H1 (cell line): Measurements from ENCODE around the gene COL4A2. TPM values are rescaled to one million over a fixed set of nuclear protein-coding genes. Genes with fewer than 3 reads are reported as not detected.

ENCODE experiments used
- BRCA1 ChIP-seq: IDR thresholded peaks from 2 replicates; pipeline ENCODE4 v1.6.1; 2012; ENCODE audit warnings: low read depth, low read length, improper control_type of control experiment
- CEBPB ChIP-seq: IDR thresholded peaks from 2 replicates; pipeline ENCODE4 v1.6.1; 2012; ENCODE audit warnings: low read depth, low read length
- CHD2 ChIP-seq: IDR thresholded peaks from 2 replicates; pipeline ENCODE4 v1.6.1; 2012; ENCODE audit warnings: low read length, improper control_type of control experiment
- HDAC2 ChIP-seq, 2 experiments: fragments of 300-600 bp in 1 of 2; sonication (generic) in 1 of 2; IDR thresholded peaks; 2 replicates each; pipeline ENCODE4 v1.6.1; 2011 to 2012; ENCODE audit warnings: low read depth in 2 of 2, low read length in 2 of 2, mild to moderate bottlenecking in 2 of 2, moderate library complexity in 2 of 2, borderline replicate concordance in 1 of 2, inconsistent platforms in 1 of 2
- PHF8 ChIP-seq: fragments of 200-600 bp; sonication (generic); conservative IDR thresholded peaks from 2 replicates; pipeline ENCODE4 v1.7.1; 2012; ENCODE audit warnings: low read depth, mild to moderate bottlenecking, inconsistent platforms, low read length, moderate library complexity
- SAP30 ChIP-seq: fragments of 300-600 bp; sonication (generic); IDR thresholded peaks from 2 replicates; pipeline ENCODE4 v1.7.1; 2012; ENCODE audit warnings: low read length, moderate library complexity, mild to moderate bottlenecking, inconsistent platforms; ENCODE audit not compliant: insufficient read depth, insufficient replicate concordance
- SIRT6 ChIP-seq: IDR thresholded peaks from one replicate; pipeline ENCODE4 v1.7.1; 2012; ENCODE audit warnings: low read length, inconsistent platforms
- polyA plus RNA-seq, 7 experiments: library from polyadenylated mRNA; depleted of rRNA in 3 of 7; stranded (reverse) in 5 of 7; unstranded in 2 of 7; fragments of >200 nt in 5 of 7; fragments of 200-250 nt in 2 of 7; gene quantifications; 1 replicate in 5 of 7; 2 replicates in 1 of 7; 4 replicates in 1 of 7; pipeline versions ENCODE4 v1.2.1 to v1.2.3, GENCODE V29; 2011 to 2013; ENCODE audit warnings: missing spikeins in 2 of 7, mixed read lengths in 2 of 7
- total RNA-seq: library from RNA; stranded (reverse); fragmentation: NEBNext Ultra II Directional; extraction: Animal tissue kit (Norgen Biotek cat#: 25700); gene quantifications from 2 replicates; pipeline ENCODE4 v1.2.1, GENCODE V29; 2021

COL4A2 gene
- total and polyA plus RNA-seq, 2 of the 8 experiments (the other 6 are each of a cell fraction or from before 2014, with no cell fraction given), result 80.4 to 87.3 TPM

DNA sequence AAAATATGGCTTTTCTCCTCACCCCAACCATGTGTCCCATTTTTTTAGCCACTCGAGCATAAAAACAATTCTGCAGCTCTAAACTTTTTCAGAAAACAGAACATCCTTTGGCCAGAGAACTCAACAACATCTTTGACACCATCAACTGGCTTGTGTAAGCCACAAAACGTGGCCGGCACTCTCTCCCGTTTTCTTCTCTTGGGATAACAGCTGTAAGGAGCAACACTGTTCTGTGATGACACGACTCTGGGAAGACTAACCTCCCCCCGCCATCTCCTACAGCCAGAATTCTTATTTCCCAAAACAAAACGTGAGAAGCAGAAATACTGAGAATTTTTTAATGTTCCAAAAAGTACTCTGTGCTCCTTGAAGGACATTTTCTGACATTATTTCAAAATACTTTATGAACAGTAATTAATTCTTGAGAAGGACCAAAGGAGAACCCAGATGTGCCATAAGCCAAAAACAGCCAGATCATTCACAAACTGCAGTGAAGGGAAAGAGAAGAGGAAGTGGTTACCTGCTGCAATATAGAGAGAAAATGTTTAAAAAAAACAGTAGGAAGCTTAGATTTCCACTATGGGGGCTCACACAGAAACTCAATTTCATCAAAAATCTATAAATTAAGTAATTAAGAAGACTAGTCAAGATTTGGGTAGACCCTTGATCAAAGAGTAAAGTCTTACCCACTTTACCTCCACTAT is 25.9 kb upstream of the COL4A2 start (continued):
- no peak for TF ChIP-seq CHD2
- TF ChIP-seq PHF8, result no peak
- no peak for TF ChIP-seq HDAC2 (IDR thresholded peaks at IDR 0.05; ENCODE audit: borderline replicate concordance in 1 of 2, low read depth in 2 of 2, low read length in 2 of 2)
- no peak for TF ChIP-seq SAP30
- TF ChIP-seq BRCA1, result no peak
- no peak for TF ChIP-seq SIRT6
- TF ChIP-seq CEBPB, result no peak
